H9 (cell line): ENCODE measurements around the gene MMRN1. TPM values are rescaled to one million over a fixed set of nuclear protein-coding genes. Genes with fewer than 3 reads are reported as not detected.

Source experiments
- DNase-seq: peaks from one replicate; pipeline ENCODE4 v3.0.0-alpha.2; 2017
- H2AFZ ChIP-seq: one replicate; pipeline ENCODE4 v1.6.1; 2013; ENCODE audit warnings: mild to moderate bottlenecking, low read length, control low read depth, moderate library complexity
- H2AK5ac ChIP-seq: 2 replicates; pipeline ENCODE4 v1.6.1; 2013; ENCODE audit warnings: low read length, control low read depth, mixed read lengths; ENCODE audit not compliant: insufficient read length
- H2BK120ac ChIP-seq: one replicate; pipeline ENCODE4 v1.6.1; 2013; ENCODE audit warnings: low read depth, mild to moderate bottlenecking, low read length, control low read depth, inconsistent platforms; ENCODE audit not compliant: poor library complexity, severe bottlenecking
- H2BK12ac ChIP-seq: 2 replicates; pipeline ENCODE4 v1.6.1; 2013; ENCODE audit warnings: low read length, control low read depth, mixed read lengths, low read depth; ENCODE audit not compliant: insufficient read length
- H2BK15ac ChIP-seq: 2 replicates; pipeline ENCODE4 v1.6.1; 2013; ENCODE audit warnings: low read depth, low read length, control low read depth
- H2BK20ac ChIP-seq: one replicate; pipeline ENCODE4 v1.6.1; 2013; ENCODE audit warnings: low read depth, mild to moderate bottlenecking, low read length, control low read depth, inconsistent platforms; ENCODE audit not compliant: poor library complexity, severe bottlenecking
- H2BK5ac ChIP-seq: 2 replicates; pipeline ENCODE4 v1.6.1; 2013; ENCODE audit warnings: low read length, control low read depth, mixed read lengths; ENCODE audit not compliant: insufficient read length
- H3K14ac ChIP-seq: 2 replicates; pipeline ENCODE4 v1.6.1; 2013; ENCODE audit warnings: low read length, control low read depth; ENCODE audit not compliant: insufficient read depth
- H3K18ac ChIP-seq: 2 replicates; pipeline ENCODE4 v1.6.1; 2013; ENCODE audit warnings: low read depth, mild to moderate bottlenecking, mixed read lengths, low read length, control low read depth; ENCODE audit not compliant: insufficient read length
- H3K23ac ChIP-seq: 2 replicates; pipeline ENCODE4 v1.6.1; 2013; ENCODE audit warnings: low read length, control low read depth, mixed read lengths, low read depth; ENCODE audit not compliant: insufficient read length
- H3K23me2 ChIP-seq: 2 replicates; pipeline ENCODE4 v1.6.1; 2013; ENCODE audit warnings: low read depth, mild to moderate bottlenecking, mixed read lengths, low read length, control low read depth; ENCODE audit not compliant: insufficient read length, poor library complexity, severe bottlenecking
- H3K27ac ChIP-seq: 2 replicates; pipeline ENCODE4 v1.5.1; 2013; ENCODE audit warnings: low read length, control low read depth, mixed read lengths, low read depth; ENCODE audit not compliant: insufficient read length
- H3K27me3 ChIP-seq: 2 replicates; pipeline ENCODE4 v1.6.1; 2013; ENCODE audit warnings: low read length, control low read depth, inconsistent platforms; ENCODE audit not compliant: insufficient read depth
- H3K4ac ChIP-seq: 2 replicates; pipeline ENCODE4 v1.6.1; 2013; ENCODE audit warnings: low read depth, mild to moderate bottlenecking, control low read depth, inconsistent platforms, low read length, moderate library complexity
- H3K4me1 ChIP-seq: 2 replicates; pipeline ENCODE4 v1.6.1; 2013; ENCODE audit warnings: low read length, control low read depth, inconsistent platforms; ENCODE audit not compliant: insufficient read depth
- H3K4me2 ChIP-seq: 2 replicates; pipeline ENCODE4 v1.6.1; 2013; ENCODE audit warnings: low read length, control low read depth, mixed read lengths; ENCODE audit not compliant: insufficient read length, insufficient read depth
- H3K56ac ChIP-seq: 2 replicates; pipeline ENCODE4 v1.6.1; 2013; ENCODE audit warnings: low read depth, mild to moderate bottlenecking, mixed read lengths, low read length, control low read depth; ENCODE audit not compliant: insufficient read length
- H3K79me1 ChIP-seq: 2 replicates; pipeline ENCODE4 v1.6.1; 2013; ENCODE audit warnings: low read depth, mild to moderate bottlenecking, moderate library complexity, low read length, control low read depth, inconsistent platforms; ENCODE audit not compliant: insufficient read depth, poor library complexity, severe bottlenecking
- H3K79me2 ChIP-seq: 2 replicates; pipeline ENCODE4 v1.6.1; 2013; ENCODE audit warnings: low read length, control low read depth, inconsistent platforms; ENCODE audit not compliant: insufficient read depth
- H3K9ac ChIP-seq: 2 replicates; pipeline ENCODE4 v1.6.1; 2013; ENCODE audit warnings: low read length, control low read depth, mixed read lengths; ENCODE audit not compliant: insufficient read length; ENCODE audit errors: extremely low read depth
- H3K9me3 ChIP-seq: one replicate; pipeline ENCODE4 v1.6.1; 2013; ENCODE audit warnings: low read depth, low read length, inconsistent platforms; ENCODE audit not compliant: control insufficient read depth
- H3T11ph ChIP-seq: one replicate; pipeline ENCODE4 v1.6.1; 2013; ENCODE audit warnings: mild to moderate bottlenecking, low read length, control low read depth, inconsistent platforms
- H4K20me1 ChIP-seq: one replicate; pipeline ENCODE4 v1.6.1; 2013; ENCODE audit not compliant: control insufficient read depth, insufficient read length, insufficient read depth
- H4K5ac ChIP-seq: 2 replicates; pipeline ENCODE4 v1.6.1; 2013; ENCODE audit warnings: low read depth, mild to moderate bottlenecking, mixed read lengths, low read length, control low read depth; ENCODE audit not compliant: insufficient read length
- H4K8ac ChIP-seq: replicated peaks from 2 replicates; pipeline ENCODE4 v1.6.1; 2013; ENCODE audit warnings: low read length, control low read depth, mixed read lengths, low read depth; ENCODE audit not compliant: insufficient read length
- H4K91ac ChIP-seq: 2 replicates; pipeline ENCODE4 v1.6.1; 2013; ENCODE audit warnings: low read depth, mild to moderate bottlenecking, moderate library complexity, mixed read lengths, low read length, control low read depth; ENCODE audit not compliant: insufficient read length
- H3K27ac Mint-ChIP-seq, 3 experiments: 2 replicates in 2 of 3; 3 replicates in 1 of 3; pipeline ENCODE4 v1.8.0; 2020 to 2021; ENCODE audit warnings: mixed read lengths in 3 of 3, mild to moderate bottlenecking in 1 of 3, moderate library complexity in 1 of 3
- H3K27me3 Mint-ChIP-seq: 2 replicates; pipeline ENCODE4 v1.8.0; 2021; ENCODE audit warnings: low read depth, mild to moderate bottlenecking, moderate library complexity, mixed read lengths
- H3K36me3 Mint-ChIP-seq, 3 experiments: 2 replicates in 2 of 3; 3 replicates in 1 of 3; pipeline ENCODE4 v1.8.0; 2020 to 2021; ENCODE audit warnings: low read depth in 3 of 3, mixed read lengths in 3 of 3; ENCODE audit not compliant: insufficient read depth in 1 of 3
- H3K4me1 Mint-ChIP-seq, 2 experiments: 2 replicates each; pipeline ENCODE4 v1.8.0; 2020; ENCODE audit warnings: mixed read lengths in 2 of 2
- H3K4me3 Mint-ChIP-seq, 2 experiments: 2 replicates in 1 of 2; 3 replicates in 1 of 2; pipeline ENCODE4 v1.8.0; 2020 to 2021; ENCODE audit warnings: mild to moderate bottlenecking in 2 of 2, mixed read lengths in 2 of 2, moderate library complexity in 1 of 2
- H3K9me3 Mint-ChIP-seq, 2 experiments: 2 replicates in 1 of 2; 3 replicates in 1 of 2; pipeline ENCODE4 v1.8.0; 2020; ENCODE audit warnings: mild to moderate bottlenecking in 2 of 2, mixed read lengths in 2 of 2, moderate library complexity in 1 of 2
- WGBS: extraction: QIAGEN DNeasy Blood & Tissue Kit; methylation state at CpG from one replicate; pipeline ENCODE4 v1.1.7; 2013; ENCODE audit warnings: missing lambda C conversion rate, low lambda C conversion rate, mixed read lengths; ENCODE audit not compliant: insufficient read length; ENCODE audit errors: extremely low coverage; 5-methylcytosine and 5-hydroxymethylcytosine counted together
- total RNA-seq: library from RNA; stranded (reverse); gene quantifications from 2 replicates; pipeline ENCODE4 v1.2.1, GENCODE V29; 2021
- TF ChIP-seq, protein P1 (sequence below): fragments of 200-600 bp; sonication (generic); conservative IDR thresholded peaks from 3 replicates; pipeline ENCODE4 v1.8.0; 2021; ENCODE audit warnings: antibody characterized with exemption, mild to moderate bottlenecking

Gene MMRN1
- total RNA-seq, 1 experiment from 2014 or later = not detected

DNA sequence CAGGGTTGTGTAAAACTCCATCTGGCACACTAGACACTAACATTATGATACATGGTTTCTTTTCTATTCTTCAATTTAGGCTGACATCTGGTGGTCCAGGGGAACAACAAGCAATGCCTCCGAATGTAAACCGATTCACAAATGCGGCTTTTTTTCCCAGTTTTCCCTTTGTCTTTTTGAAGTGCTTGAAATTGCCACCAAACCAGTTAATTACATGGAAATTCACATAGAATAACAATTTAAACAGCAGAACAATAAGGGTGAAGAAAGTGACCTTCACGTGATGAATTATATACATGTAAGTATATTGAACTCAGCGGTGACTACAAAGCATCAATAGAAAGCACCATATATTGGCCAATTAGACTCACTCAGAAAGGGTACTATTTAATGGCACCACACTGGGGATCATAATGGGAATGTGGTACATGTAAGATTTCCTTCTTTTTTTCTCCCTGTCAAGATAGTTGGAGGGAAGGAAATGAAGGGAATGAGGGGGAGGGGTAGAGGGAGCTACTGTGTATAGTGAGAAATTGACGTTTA lies 103.9 kb downstream of the MMRN1 start:
- Mint-ChIP-seq H3K9me3 (no peaks in the 10 kb centered on the region), H3K4me3 (no peak overlapping the region), H3K36me3 (no peaks in the 10 kb centered on the region), H3K27me3 (no peaks in the 10 kb centered on the region), H3K4me1 (peaks cover 21 to 29% of the 10 kb centered on the region in 2 experiments), H3K27ac (peak overlapping the region in 1 of 3 experiments; percentile 23; a peak in 1 of 7 replicates)
- Histone ChIP-seq H4K20me1 (no peaks in the 10 kb centered on the region), H3K4ac (no peak overlapping the region), H3K23ac (no peak overlapping the region), H2AK5ac (no peak overlapping the region), H3K4me1 (no peaks in the 10 kb centered on the region; the same call in 1 of the 2 replicates), H3K9me3 (no peaks in the 10 kb centered on the region), H2BK5ac (no peak overlapping the region), H3T11ph (no peak overlapping the region), H4K5ac (no peak overlapping the region), H3K23me2 (no peaks in the 10 kb centered on the region), H2AFZ (no peak overlapping the region), H4K8ac (no peak overlapping the region), H2BK20ac (no peak overlapping the region), H3K27ac (no peak overlapping the region), H4K91ac (no peak overlapping the region), H3K14ac (no peak overlapping the region), H2BK15ac (no peak overlapping the region), H2BK120ac (no peak overlapping the region), H3K56ac (no peak overlapping the region), H2BK12ac (no peak overlapping the region), H3K79me2 (no peaks in the 10 kb centered on the region), H3K79me1 (no peaks in the 10 kb centered on the region), H3K9ac (no peak overlapping the region), H3K27me3 (no peaks in the 10 kb centered on the region), H3K18ac (no peak overlapping the region), H3K4me2 (no peak overlapping the region)
- TF ChIP-seq, protein P1, sequence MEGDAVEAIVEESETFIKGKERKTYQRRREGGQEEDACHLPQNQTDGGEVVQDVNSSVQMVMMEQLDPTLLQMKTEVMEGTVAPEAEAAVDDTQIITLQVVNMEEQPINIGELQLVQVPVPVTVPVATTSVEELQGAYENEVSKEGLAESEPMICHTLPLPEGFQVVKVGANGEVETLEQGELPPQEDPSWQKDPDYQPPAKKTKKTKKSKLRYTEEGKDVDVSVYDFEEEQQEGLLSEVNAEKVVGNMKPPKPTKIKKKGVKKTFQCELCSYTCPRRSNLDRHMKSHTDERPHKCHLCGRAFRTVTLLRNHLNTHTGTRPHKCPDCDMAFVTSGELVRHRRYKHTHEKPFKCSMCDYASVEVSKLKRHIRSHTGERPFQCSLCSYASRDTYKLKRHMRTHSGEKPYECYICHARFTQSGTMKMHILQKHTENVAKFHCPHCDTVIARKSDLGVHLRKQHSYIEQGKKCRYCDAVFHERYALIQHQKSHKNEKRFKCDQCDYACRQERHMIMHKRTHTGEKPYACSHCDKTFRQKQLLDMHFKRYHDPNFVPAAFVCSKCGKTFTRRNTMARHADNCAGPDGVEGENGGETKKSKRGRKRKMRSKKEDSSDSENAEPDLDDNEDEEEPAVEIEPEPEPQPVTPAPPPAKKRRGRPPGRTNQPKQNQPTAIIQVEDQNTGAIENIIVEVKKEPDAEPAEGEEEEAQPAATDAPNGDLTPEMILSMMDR = no peak
- no CpG with 5 or more reads among the region's 6 CpGs for WGBS
- no peak for DNase-seq
